ENCODE measurements around the gene PTH1R.

PTH1R gene

DNA sequence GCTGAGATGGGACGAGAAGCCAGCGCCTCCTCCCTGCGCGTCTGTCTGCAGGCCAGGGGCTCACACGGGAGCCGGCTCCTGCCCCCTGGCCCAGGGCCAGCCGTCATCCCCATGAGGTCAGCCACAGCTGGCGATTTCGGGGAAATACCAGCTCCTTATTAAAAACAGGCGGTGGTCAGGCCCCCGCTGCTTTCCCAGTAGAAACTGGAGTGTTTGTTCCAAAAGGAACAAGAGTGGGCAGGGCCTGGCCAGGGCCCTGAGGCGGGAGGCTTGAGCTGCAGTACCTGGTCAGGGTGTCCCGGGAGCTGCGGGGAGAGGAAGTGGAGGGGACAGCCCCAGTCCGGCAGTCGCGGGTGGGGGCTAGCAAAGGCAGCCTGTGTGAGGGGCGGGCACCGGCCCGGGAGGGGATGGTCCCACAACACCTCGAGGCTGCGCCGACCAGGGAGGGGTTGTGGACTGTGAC lies 32.1 kb upstream of the PTH1R start:
- peak overlapping the region; percentile 52 for H3K4me3 ChIP-seq (ENCODE audit: low read length)
- TF ChIP-seq, protein P1, sequence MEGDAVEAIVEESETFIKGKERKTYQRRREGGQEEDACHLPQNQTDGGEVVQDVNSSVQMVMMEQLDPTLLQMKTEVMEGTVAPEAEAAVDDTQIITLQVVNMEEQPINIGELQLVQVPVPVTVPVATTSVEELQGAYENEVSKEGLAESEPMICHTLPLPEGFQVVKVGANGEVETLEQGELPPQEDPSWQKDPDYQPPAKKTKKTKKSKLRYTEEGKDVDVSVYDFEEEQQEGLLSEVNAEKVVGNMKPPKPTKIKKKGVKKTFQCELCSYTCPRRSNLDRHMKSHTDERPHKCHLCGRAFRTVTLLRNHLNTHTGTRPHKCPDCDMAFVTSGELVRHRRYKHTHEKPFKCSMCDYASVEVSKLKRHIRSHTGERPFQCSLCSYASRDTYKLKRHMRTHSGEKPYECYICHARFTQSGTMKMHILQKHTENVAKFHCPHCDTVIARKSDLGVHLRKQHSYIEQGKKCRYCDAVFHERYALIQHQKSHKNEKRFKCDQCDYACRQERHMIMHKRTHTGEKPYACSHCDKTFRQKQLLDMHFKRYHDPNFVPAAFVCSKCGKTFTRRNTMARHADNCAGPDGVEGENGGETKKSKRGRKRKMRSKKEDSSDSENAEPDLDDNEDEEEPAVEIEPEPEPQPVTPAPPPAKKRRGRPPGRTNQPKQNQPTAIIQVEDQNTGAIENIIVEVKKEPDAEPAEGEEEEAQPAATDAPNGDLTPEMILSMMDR (conservative IDR thresholded peaks at IDR 0.05; ENCODE audit: low read depth, low read length), result no peak
- DNase-seq (ENCODE audit: low read depth), result no peak

- peak overlapping the region; percentile 52 for H3K4me3 ChIP-seq (ENCODE audit: low read length)
- no peak for DNase-seq (ENCODE audit: low read depth)
- TF ChIP-seq, protein P1 (conservative IDR thresholded peaks at IDR 0.05; ENCODE audit: low read depth, low read length), result peak; percentile 49
Measured at GRCh38 chr3:46845860-46846623, 31.5 kb upstream of the PTH1R start.

DNA sequence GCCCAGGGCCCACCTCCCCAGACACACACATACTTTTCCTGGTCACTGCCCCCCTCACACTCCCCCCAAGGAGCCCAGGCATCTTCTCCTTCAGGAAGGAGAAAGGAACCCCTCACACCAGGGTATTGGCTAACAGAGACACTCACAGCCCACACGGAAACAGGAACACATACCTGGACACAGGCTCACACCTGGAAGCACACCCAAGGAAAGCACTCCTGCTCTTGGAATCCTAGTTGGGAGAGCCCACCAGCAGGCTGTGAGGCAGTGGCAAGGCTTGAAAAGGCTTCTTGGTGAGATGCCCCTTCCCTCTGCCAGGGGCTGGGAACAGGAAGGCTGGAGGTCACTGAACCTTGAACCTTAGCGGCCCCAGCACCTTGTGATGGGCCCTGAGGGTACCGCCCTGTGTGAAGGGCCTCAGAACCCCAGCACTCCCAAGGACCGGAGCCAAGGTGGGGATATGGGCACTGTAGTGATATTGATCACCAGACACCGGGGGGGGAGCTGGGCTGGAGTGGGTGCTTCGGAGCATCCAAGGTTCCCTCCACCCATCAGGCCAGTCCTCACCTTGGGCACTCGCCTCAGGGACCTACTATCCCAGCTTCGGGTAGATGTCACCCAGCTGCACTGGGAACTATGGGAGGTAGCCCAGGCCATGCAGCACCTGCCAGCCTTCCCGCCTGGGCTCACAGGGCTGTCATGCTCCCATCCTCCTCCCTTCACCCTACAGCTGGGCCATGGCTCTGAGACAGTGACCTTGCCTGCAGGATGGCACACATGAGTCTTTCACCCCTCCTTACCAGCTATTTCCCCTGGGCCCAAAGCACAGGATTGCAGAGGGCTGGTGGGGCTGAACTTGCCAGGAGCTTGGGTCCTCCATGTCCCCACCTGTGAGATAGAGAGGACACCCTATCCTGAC lies 30.6 kb upstream of the PTH1R start:
- no peak overlapping the region for H3K4me3 ChIP-seq (ENCODE audit: low read length)
- no peak for DNase-seq (ENCODE audit: low read depth)
- TF ChIP-seq, protein P1 (conservative IDR thresholded peaks at IDR 0.05; ENCODE audit: low read depth, low read length), result no peak

- no peak for DNase-seq (ENCODE audit: low read depth)
- H3K4me3 ChIP-seq (ENCODE audit: low read length), result no peak overlapping the region
- TF ChIP-seq, protein P1 (conservative IDR thresholded peaks at IDR 0.05; ENCODE audit: low read depth, low read length), result no peak
Measured at GRCh38 chr3:46847744-46848143, 29.8 kb upstream of the PTH1R start.

DNA sequence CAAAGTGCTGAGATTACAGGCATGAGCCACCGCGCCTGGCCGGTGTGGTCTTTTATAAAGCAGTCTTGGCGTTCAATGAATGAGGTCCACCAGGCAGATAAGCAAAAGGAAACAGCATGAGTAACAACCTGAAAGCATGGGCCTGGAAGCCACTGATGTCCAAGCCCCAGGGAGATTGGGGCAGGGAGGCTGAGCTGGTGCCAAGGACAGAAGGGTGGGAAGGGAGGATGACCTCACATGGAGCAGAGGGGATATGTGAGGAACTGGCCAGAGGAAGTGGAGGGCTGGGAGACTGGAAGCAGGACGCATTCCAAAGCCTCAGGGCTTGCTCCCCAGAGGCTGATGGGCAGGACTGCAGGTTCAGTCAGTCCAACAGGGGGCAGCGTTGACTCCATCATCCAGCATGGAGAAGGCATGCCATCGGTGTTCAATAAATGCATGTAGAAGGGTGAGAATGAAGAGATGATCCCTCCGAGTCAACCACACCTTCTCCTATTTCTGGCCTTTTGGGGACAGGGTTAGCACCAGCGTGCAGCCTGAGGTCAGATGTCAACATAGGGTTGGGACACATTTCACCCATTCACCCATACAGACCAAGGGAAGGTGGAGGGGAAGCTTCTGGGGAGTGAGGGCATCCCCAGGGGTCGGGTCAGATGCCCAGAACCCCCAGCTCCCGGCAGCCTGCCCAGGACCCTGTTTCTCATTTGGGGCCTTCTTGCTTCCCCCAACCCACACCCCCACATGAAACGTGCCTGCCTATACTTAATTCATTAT lies 29.1 kb upstream of the PTH1R start:
- no peak for DNase-seq (ENCODE audit: low read depth)
- no peak overlapping the region for H3K4me3 ChIP-seq (ENCODE audit: low read length)
- TF ChIP-seq, protein P1 (conservative IDR thresholded peaks at IDR 0.05; ENCODE audit: low read depth, low read length), result peak; percentile 57

DNA sequence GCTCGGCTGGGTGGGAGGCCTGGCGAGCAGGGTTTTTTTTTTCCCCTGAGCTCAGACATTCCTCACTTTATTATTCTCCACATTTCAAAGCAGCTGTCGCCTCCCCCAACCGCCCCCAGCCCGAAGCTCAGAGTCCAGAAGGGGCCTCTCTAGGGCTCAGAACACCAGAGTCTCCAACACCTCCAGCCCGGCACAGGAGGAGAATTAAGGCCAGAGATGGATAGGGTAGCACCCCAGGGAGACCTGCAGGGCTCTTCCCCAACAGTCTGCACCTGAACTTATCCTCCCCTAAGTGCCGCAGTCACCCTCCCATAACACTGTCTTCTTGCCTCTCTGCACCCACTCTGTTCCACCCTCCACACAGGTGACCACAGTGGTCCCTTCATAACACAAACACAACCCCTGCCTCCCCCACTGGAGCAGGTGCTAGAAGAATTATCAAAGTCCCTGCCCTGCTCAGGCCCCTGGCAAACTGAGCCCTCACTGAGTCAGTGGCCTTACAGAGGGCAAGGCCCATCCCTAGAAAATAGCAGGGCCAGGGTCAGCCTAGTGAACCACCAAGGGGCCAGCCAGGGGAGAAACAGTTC lies 28.4 kb upstream of the PTH1R start:
- TF ChIP-seq, protein P1 (conservative IDR thresholded peaks at IDR 0.05; ENCODE audit: low read depth, low read length), result no peak
- no peak overlapping the region for H3K4me3 ChIP-seq (ENCODE audit: low read length)
- no peak for DNase-seq (ENCODE audit: low read depth)
